Erythroblast (primary cell): Measurements from ENCODE around the gene NPIPA5.
"Not testable (repeated sequence)": the region's sequence is repeated elsewhere in the genome, so short reads cannot be mapped to it uniquely, and the experiment has no call there.

Experiments
- GATA1 ChIP-seq: IDR thresholded peaks from 2 replicates; pipeline ENCODE4 v1.6.1; 2011; ENCODE audit warnings: low read depth, mild to moderate bottlenecking, control low read depth, low read length, moderate library complexity
- POLR2A ChIP-seq: IDR thresholded peaks from 2 replicates; pipeline ENCODE4 v1.6.1; 2011; ENCODE audit warnings: mild to moderate bottlenecking, low read length

DNA sequence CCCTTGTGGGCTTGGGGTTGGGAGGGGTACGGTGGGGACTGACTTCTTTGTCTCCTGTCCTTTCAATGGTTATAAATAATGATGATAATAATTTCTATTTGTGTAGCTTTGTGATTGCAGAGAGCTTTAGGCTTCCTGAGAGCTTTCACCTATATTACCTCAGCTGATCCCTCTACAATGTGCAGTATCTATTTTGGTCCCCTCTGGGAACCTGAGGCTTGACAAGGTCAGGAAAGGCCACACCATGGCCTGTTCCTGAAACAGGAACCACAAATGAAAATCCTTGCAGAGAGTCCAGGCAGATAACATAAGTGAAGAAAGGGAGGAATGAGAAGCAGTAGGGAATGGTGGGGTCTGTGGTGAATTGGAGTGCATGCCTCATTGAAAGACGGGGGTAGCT lies 42.5 kb downstream of the NPIPA5 start:
- TF ChIP-seq POLR2A, GATA1: not testable (repeated sequence)
